ENCODE data around the gene EFHD1.

GRCh38 chr2:232658217-232658785, 24.9 kb downstream of the EFHD1 start:
- TF ChIP-seq, protein P1, sequence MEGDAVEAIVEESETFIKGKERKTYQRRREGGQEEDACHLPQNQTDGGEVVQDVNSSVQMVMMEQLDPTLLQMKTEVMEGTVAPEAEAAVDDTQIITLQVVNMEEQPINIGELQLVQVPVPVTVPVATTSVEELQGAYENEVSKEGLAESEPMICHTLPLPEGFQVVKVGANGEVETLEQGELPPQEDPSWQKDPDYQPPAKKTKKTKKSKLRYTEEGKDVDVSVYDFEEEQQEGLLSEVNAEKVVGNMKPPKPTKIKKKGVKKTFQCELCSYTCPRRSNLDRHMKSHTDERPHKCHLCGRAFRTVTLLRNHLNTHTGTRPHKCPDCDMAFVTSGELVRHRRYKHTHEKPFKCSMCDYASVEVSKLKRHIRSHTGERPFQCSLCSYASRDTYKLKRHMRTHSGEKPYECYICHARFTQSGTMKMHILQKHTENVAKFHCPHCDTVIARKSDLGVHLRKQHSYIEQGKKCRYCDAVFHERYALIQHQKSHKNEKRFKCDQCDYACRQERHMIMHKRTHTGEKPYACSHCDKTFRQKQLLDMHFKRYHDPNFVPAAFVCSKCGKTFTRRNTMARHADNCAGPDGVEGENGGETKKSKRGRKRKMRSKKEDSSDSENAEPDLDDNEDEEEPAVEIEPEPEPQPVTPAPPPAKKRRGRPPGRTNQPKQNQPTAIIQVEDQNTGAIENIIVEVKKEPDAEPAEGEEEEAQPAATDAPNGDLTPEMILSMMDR (conservative IDR thresholded peaks at IDR 0.05; ENCODE audit: low read depth, low read length) = peak; percentile 27; the same call in 1 of the 2 replicates
- no peak for TF ChIP-seq EZH2 (IDR thresholded peaks at IDR 0.05; ENCODE audit: borderline replicate concordance, low read depth, low read length, poor library complexity, severe bottlenecking)
